Stomach (tissue), 9 donors: ENCODE measurements around the gene CDK13. TPM values are rescaled to one million over a fixed set of nuclear protein-coding genes. Genes with fewer than 3 reads are reported as not detected.

ENCODE experiments used
- DNase-seq, 2 donors: peaks; one replicate each; pipeline versions ENCODE4 v3.0.0 to v3.0.0-alpha.2; 2013 to 2019
- H3K27ac ChIP-seq, 5 donors: fragments of 200-600 bp in 4 of 5; sonication (generic) in 4 of 5; one replicate each; pipeline ENCODE4 v1.5.1; 2013 to 2019; ENCODE audit warnings: mild to moderate bottlenecking in 1 of 5, moderate library complexity in 1 of 5
- H3K27me3 ChIP-seq, 3 donors: fragments of 200-600 bp; sonication (generic); one replicate each; pipeline ENCODE4 v1.5.1; 2017 to 2019; ENCODE audit warnings: mixed run types in 1 of 3
- H3K36me3 ChIP-seq, 4 donors: fragments of 200-600 bp; sonication (generic); 1 replicate in 3 of 4; 2 replicates in 1 of 4; pipeline ENCODE4 v1.5.1; 2016 to 2019
- H3K4me1 ChIP-seq, 4 donors: fragments of 200-600 bp; sonication (generic); one replicate each; pipeline ENCODE4 v1.5.1; 2016 to 2019
- H3K4me3 ChIP-seq, 4 donors: fragments of 200-600 bp; sonication (generic) in 3 of 4; one replicate each; pipeline ENCODE4 v1.5.1; 2016 to 2019; ENCODE audit warnings: mild to moderate bottlenecking in 1 of 4
- H3K9me3 ChIP-seq, 4 donors: fragments of 200-600 bp; sonication (generic); one replicate each; pipeline ENCODE4 v1.5.1; 2016 to 2019
- EP300 ChIP-seq: sonication (generic); formaldehyde crosslinking; IDR thresholded peaks from one replicate; pipeline ENCODE4 v1.6.1; 2017; ENCODE audit warnings: antibody characterized with exemption
- POLR2A ChIP-seq, 4 donors: fragments of 450-650 bp; IDR thresholded peaks; one replicate each; pipeline ENCODE4 v1.6.1; 2016; ENCODE audit warnings: antibody characterized with exemption in 4 of 4, control low read depth in 2 of 4, mild to moderate bottlenecking in 1 of 4, moderate library complexity in 1 of 4
- POLR2AphosphoS5 ChIP-seq, 3 donors: sonication (generic); formaldehyde crosslinking; IDR thresholded peaks; one replicate each; pipeline ENCODE4 v1.6.1; 2016; ENCODE audit warnings: antibody characterized with exemption in 3 of 3
- WGBS, 5 donors: extraction: QIAGEN DNeasy Blood & Tissue Kit in 3 of 5; methylation state at CpG; one replicate each; pipeline versions ENCODE4 v1.1.5 to v1.1.7; 2013 to 2018; 5-methylcytosine and 5-hydroxymethylcytosine counted together
- intact Hi-C: fragments of 100-400 bp; cut with DNase I; formaldehyde crosslinking; loops from one replicate; pipeline ENCODE4 v1.15.1; 2023; ENCODE audit warnings: low total_unique reads
- polyA plus RNA-seq, 3 donors: library from polyadenylated mRNA; stranded (reverse); fragments of 200-250 nt; gene quantifications; one replicate each; pipeline ENCODE4 v1.2.3, GENCODE V29; 2013
- total RNA-seq, 5 donors: library from RNA; depleted of rRNA; stranded (reverse); fragments of >200 nt; gene quantifications; one replicate each; pipeline versions ENCODE4 v1.1.0 to v1.2.3, GENCODE V29; 2014 to 2016
- TF ChIP-seq, protein P1 (sequence below), 7 experiments: fragments of 450-650 bp in 4 of 7; fragments of 200-600 bp in 3 of 7; sonication (generic) in 3 of 7; IDR thresholded peaks; one replicate each; pipeline ENCODE4 v1.5.1; 2016 to 2019; ENCODE audit warnings: antibody characterized with exemption in 7 of 7, control low read depth in 2 of 7, mild to moderate bottlenecking in 1 of 7
- donor health status: healthy with polysubstance abuse.
- donor health status: Bipolar disorder and iron deficiency.
- donor health status: healthy.

Gene CDK13
- total and polyA plus RNA-seq, 8 donors = 7.0 to 140 (median 66.2) TPM

DNA sequence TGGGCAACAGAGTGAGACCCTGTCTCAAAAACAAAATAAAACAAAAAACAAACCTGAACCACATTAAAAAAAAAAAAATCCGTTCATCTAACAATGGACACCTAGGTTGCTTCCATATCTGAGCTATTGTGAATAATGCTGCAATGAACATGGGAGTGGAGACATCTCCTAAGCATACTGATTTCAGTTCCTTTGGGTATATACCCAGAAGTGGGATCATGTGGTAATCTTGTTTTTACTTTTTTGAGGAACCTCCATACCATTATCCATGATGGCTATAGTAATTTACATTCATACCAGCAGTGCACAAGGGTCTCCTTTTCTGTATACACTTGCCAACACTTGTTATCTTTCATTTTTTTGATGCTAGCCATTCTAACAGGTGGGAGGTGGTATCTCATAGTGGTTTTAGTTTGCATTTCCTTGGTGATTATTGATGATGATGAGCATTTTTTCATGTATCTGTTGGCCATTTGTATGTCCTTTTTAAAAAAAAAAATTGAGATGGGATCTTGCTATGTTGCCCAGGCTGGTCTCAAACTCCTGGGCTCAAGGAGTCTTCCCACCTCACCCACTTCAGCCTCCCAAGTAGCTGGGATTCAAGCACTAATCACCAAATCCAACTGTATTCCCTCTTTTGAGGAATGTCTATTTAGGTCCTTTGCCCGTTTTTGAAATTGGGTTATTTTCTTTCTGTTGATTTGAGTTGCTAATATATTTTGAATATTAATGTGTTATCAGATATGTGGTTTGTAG, 17.5 kb downstream of the CDK13 start:
- no peak for DNase-seq
- Histone ChIP-seq H3K36me3 (no peaks in the 10 kb centered on the region), H3K9me3 (no peaks in the 10 kb centered on the region), H3K4me3 (no peak overlapping the region), H3K27me3 (no peaks in the 10 kb centered on the region), H3K27ac (no peak overlapping the region), H3K4me1 (peaks cover 5 to 51% (median 32%) of the 10 kb centered on the region in 4 donors)
- intact Hi-C loops = no loop called here
- TF ChIP-seq EP300 = no peak
- TF ChIP-seq, protein P1, sequence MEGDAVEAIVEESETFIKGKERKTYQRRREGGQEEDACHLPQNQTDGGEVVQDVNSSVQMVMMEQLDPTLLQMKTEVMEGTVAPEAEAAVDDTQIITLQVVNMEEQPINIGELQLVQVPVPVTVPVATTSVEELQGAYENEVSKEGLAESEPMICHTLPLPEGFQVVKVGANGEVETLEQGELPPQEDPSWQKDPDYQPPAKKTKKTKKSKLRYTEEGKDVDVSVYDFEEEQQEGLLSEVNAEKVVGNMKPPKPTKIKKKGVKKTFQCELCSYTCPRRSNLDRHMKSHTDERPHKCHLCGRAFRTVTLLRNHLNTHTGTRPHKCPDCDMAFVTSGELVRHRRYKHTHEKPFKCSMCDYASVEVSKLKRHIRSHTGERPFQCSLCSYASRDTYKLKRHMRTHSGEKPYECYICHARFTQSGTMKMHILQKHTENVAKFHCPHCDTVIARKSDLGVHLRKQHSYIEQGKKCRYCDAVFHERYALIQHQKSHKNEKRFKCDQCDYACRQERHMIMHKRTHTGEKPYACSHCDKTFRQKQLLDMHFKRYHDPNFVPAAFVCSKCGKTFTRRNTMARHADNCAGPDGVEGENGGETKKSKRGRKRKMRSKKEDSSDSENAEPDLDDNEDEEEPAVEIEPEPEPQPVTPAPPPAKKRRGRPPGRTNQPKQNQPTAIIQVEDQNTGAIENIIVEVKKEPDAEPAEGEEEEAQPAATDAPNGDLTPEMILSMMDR (IDR thresholded peaks at IDR 0.05) = no peak
- no peak for TF ChIP-seq POLR2AphosphoS5 (IDR thresholded peaks at IDR 0.05)
- TF ChIP-seq POLR2A (IDR thresholded peaks at IDR 0.05) = no peak
- 75 to 87% (median 81%) methylated on average over 2 of the region's 2 CpGs for WGBS, 5 donors

DNA sequence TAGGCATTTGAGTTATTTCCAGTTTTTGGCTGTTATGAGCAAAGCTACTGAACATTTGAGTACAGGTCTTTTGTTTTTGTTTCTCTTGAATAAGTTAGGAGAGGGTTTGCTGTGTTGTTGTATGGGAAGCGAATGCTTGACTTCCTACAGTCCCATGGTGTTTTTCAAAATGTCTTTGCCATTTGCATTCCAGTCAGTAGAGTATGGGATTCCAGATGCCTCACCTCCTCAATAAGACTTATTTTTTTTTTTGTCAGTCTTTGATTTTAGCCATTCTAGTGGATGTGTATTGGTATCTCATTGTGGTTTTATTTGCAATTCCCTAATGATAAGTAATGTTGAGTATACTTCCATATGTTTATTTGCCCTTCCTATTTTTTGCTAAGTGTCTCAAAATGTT, 19.4 kb downstream of the CDK13 start:
- H3K27ac ChIP-seq = no peak overlapping the region
- H3K36me3 ChIP-seq = no peaks in the 10 kb centered on the region
- intact Hi-C loops = no loop called here
- TF ChIP-seq POLR2A (IDR thresholded peaks at IDR 0.05) (no peak), EP300 (no peak), POLR2AphosphoS5 (IDR thresholded peaks at IDR 0.05) (no peak)
- TF ChIP-seq, protein P1 (IDR thresholded peaks at IDR 0.05) = no peak
- no peak overlapping the region for H3K4me3 ChIP-seq
- no peaks in the 10 kb centered on the region for H3K9me3 ChIP-seq
- WGBS, 5 donors = 73 to 92% (median 88%) methylated on average over 1 of the region's 1 CpG
- no peak for DNase-seq
- peaks cover 5 to 69% (median 35%) of the 10 kb centered on the region in 4 donors for H3K4me1 ChIP-seq
- no peaks in the 10 kb centered on the region for H3K27me3 ChIP-seq

DNA sequence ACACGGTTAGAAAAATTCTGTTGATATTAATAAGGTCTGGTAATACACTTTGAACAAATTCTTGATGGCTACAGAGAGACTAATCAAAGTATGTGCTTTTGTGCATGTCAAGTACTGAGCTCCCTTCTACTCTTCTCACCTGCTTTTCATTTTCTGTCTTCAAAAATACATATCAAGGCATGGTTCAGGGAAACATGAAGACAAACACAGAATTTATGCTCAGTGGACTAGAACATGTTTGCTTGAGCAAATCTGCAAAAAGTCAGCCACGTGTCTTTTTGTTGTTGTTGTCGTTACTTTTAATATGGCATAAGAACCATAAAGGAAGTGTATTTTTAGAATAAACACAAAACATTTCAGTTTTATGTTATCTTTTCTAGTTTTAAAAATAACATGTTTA, 21.9 kb downstream of the CDK13 start:
- no peaks in the 10 kb centered on the region for H3K27me3 ChIP-seq
- no peak overlapping the region for H3K27ac ChIP-seq
- no peak for DNase-seq
- H3K9me3 ChIP-seq = no peaks in the 10 kb centered on the region
- TF ChIP-seq POLR2A (IDR thresholded peaks at IDR 0.05) (no peak), POLR2AphosphoS5 (IDR thresholded peaks at IDR 0.05) (no peak), EP300 (no peak)
- TF ChIP-seq, protein P1 (IDR thresholded peaks at IDR 0.05) = no peak
- intact Hi-C loops = no loop called here
- no peaks in the 10 kb centered on the region for H3K36me3 ChIP-seq
- WGBS, 5 donors = 58 to 72% (median 67%) methylated on average over 3 of the region's 3 CpGs
- H3K4me1 ChIP-seq = peaks cover 11 to 90% (median 47%) of the 10 kb centered on the region in 4 donors
- H3K4me3 ChIP-seq = no peak overlapping the region

DNA sequence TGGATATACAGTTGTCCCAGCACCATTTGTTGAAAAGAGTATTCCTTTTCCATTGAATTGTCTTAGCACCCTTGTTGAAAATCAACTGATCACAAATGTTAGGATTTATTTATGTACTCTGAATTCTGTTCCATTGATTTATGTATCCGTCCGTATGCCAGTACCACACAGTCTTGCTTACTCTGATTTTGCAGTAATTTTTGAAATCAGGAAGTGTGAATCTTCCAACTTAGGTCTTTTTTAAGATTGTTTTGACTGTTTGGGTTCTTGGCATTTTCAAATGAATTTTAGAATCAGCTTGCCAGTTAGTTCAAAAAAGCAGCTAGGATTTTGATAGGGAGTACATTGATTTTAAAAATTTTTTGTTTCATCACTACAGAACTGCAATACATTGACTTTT, 23.7 kb downstream of the CDK13 start:
- 86 to 98% (median 92%) methylated on average over 2 of the region's 2 CpGs for WGBS, 5 donors
- no peak overlapping the region for H3K4me3 ChIP-seq
- no peak for DNase-seq
- H3K9me3 ChIP-seq = no peaks in the 10 kb centered on the region
- H3K36me3 ChIP-seq = no peaks in the 10 kb centered on the region
- intact Hi-C loops = no loop called here
- H3K27me3 ChIP-seq = no peaks in the 10 kb centered on the region
- peaks cover 11 to 92% (median 54%) of the 10 kb centered on the region in 4 donors for H3K4me1 ChIP-seq
- TF ChIP-seq, protein P1 (IDR thresholded peaks at IDR 0.05) = no peak
- no peak for TF ChIP-seq POLR2AphosphoS5 (IDR thresholded peaks at IDR 0.05)
- no peak for TF ChIP-seq EP300
- TF ChIP-seq POLR2A (IDR thresholded peaks at IDR 0.05) = no peak
- no peak overlapping the region for H3K27ac ChIP-seq
